ENCODE results near the gene ROCK2. TPM values are rescaled to one million over a fixed set of nuclear protein-coding genes. Genes with fewer than 3 reads are reported as not detected.
A peak's percentile ranks its signal among the peaks of the same experiment; 100 is the strongest.

ROCK2 gene
- total RNA-seq, 1 experiment from 2014 or later: 49.4 TPM

GRCh38 chr2:11388262-11389051, 44.0 kb upstream of the ROCK2 start:
- POLR2A ChIA-PET (ENCODE audit: low non-redundant PET): no interaction called here
- no peak overlapping the region for H3K4me3 ChIP-seq (ENCODE audit: low read depth, low read length, poor library complexity, severe bottlenecking)
- DNase-seq (ENCODE audit: low spot score): no peak
- intact Hi-C loops (cut with micrococcal nuclease; ENCODE audit: unreplicated experiment): no loop called here
- BruUV-seq (replicated peaks): no TSS peak
- H3K27ac ChIP-seq (ENCODE audit: low read depth, low read length, poor library complexity, severe bottlenecking): no peak overlapping the region
- no peaks in the 10 kb centered on the region for H3K27me3 ChIP-seq (replicated peaks; ENCODE audit: insufficient read depth, low read depth, low read length, poor library complexity)
- H3K9me3 ChIP-seq (ENCODE audit: low read depth, low read length, poor library complexity, severe bottlenecking): no peaks in the 10 kb centered on the region
- TF ChIP-seq EZH2 (IDR thresholded peaks at IDR 0.05; ENCODE audit: borderline replicate concordance, low read depth, low read length, poor library complexity, severe bottlenecking): no peak
- no peak for TF ChIP-seq CTCF (conservative IDR thresholded peaks at IDR 0.05; ENCODE audit: low read depth, low read length)
- no peaks in the 10 kb centered on the region for H3K36me3 ChIP-seq (ENCODE audit: insufficient read depth, low read length, poor library complexity, severe bottlenecking)
- no peaks in the 10 kb centered on the region for H3K4me1 ChIP-seq (ENCODE audit: insufficient read depth, low read length, poor library complexity, severe bottlenecking)
- CTCF ChIA-PET: no interaction called here

- Histone ChIP-seq H3K9me3 (ENCODE audit: low read depth, low read length, poor library complexity, severe bottlenecking) (no peaks in the 10 kb centered on the region), H3K27ac (ENCODE audit: low read depth, low read length, poor library complexity, severe bottlenecking) (no peak overlapping the region), H3K4me3 (ENCODE audit: low read depth, low read length, poor library complexity, severe bottlenecking) (no peak overlapping the region), H3K36me3 (ENCODE audit: insufficient read depth, low read length, poor library complexity, severe bottlenecking) (no peaks in the 10 kb centered on the region), H3K4me1 (ENCODE audit: insufficient read depth, low read length, poor library complexity, severe bottlenecking) (no peaks in the 10 kb centered on the region), H3K27me3 (replicated peaks; ENCODE audit: insufficient read depth, low read depth, low read length, poor library complexity) (no peaks in the 10 kb centered on the region)
- DNase-seq (ENCODE audit: low spot score): no peak
- BruUV-seq (replicated peaks): no TSS peak
- TF ChIP-seq CTCF (conservative IDR thresholded peaks at IDR 0.05; ENCODE audit: low read depth, low read length) (no peak), EZH2 (IDR thresholded peaks at IDR 0.05; ENCODE audit: borderline replicate concordance, low read depth, low read length, poor library complexity, severe bottlenecking) (no peak)
- ChIA-PET CTCF (no interaction called here), POLR2A (ENCODE audit: low non-redundant PET) (no interaction called here)
- intact Hi-C loops (cut with micrococcal nuclease; ENCODE audit: unreplicated experiment): no loop called here
Observed at GRCh38 chr2:11387843-11388242, 43.4 kb upstream of the ROCK2 start.

DNA sequence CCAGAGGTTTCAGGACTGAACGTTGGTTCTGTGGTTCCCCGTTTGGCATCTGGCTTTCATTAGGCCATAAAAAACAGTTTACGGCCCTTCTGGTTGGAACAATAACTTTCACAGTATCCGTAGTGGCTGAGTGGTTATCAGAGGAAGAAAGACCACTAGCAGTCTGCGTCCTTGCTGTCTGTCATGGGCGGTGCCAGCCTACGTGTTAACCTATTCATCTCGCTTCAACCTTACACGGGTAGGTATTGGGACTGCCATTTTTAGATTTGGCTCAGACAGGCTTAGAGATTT, 42.6 kb upstream of the ROCK2 start:
- no peaks in the 10 kb centered on the region for H3K27me3 ChIP-seq (replicated peaks; ENCODE audit: insufficient read depth, low read depth, low read length, poor library complexity)
- H3K27ac ChIP-seq (ENCODE audit: low read depth, low read length, poor library complexity, severe bottlenecking): no peak overlapping the region
- peak; percentile 51 for DNase-seq (ENCODE audit: low spot score)
- TF ChIP-seq EZH2 (IDR thresholded peaks at IDR 0.05; ENCODE audit: borderline replicate concordance, low read depth, low read length, poor library complexity, severe bottlenecking) (no peak), CTCF (conservative IDR thresholded peaks at IDR 0.05; ENCODE audit: low read depth, low read length) (no peak)
- no peaks in the 10 kb centered on the region for H3K36me3 ChIP-seq (ENCODE audit: insufficient read depth, low read length, poor library complexity, severe bottlenecking)
- H3K9me3 ChIP-seq (ENCODE audit: low read depth, low read length, poor library complexity, severe bottlenecking): no peaks in the 10 kb centered on the region
- BruUV-seq (replicated peaks): no TSS peak
- no peaks in the 10 kb centered on the region for H3K4me1 ChIP-seq (ENCODE audit: insufficient read depth, low read length, poor library complexity, severe bottlenecking)
- intact Hi-C loops (cut with micrococcal nuclease; ENCODE audit: unreplicated experiment): no loop called here
- ChIA-PET CTCF (no interaction called here), POLR2A (ENCODE audit: low non-redundant PET) (no interaction called here)
- H3K4me3 ChIP-seq (ENCODE audit: low read depth, low read length, poor library complexity, severe bottlenecking): no peak overlapping the region

All from A673 (cell line).